ENCODE results near the gene TMEM165. TPM values are rescaled to one million over a fixed set of nuclear protein-coding genes. Genes with fewer than 3 reads are reported as not detected.

Gene TMEM165
- total RNA-seq, 2 donors from 2014 or later, result 90.5 to 308 TPM

GRCh38 chr4:55398461-55398860 lies 2.7 kb downstream of the TMEM165 start:
- Histone ChIP-seq H3K36me3 (replicated peaks in 1 of 2; ENCODE audit: insufficient read depth in 1 of 2, low read depth in 2 of 2) (no peaks in the 10 kb centered on the region), H3K9me3 (no peaks in the 10 kb centered on the region), H3K4me1 (peaks cover 34% of the 10 kb centered on the region), H3K27me3 (no peaks in the 10 kb centered on the region), H3K27ac (peak overlapping the region in 3 of 4 donors; percentile 95 to 100 (median 98)), H3K4me3 (peak overlapping the region in 1 of 2 donors; percentile 98)
- 14 to 20% methylated on average over 1 of the region's 1 CpG for WGBS, 2 donors
- intact Hi-C loops (cut with DNase I), result loop anchor here (10.0 kb wide), 1 partner anchor 54 kb away; the partner anchor contains the start of gene SRD5A3
- DNase-seq (no peak), ATAC-seq (no peak)
- TF ChIP-seq POLR2A (IDR thresholded peaks at IDR 0.05) (no peak), CTCF (IDR thresholded peaks at IDR 0.05) (no peak)

GRCh38 chr4:55398966-55399365 lies 3.2 kb downstream of the TMEM165 start:
- ATAC-seq (no peak), DNase-seq (no peak)
- no peaks in the 10 kb centered on the region for H3K27me3 ChIP-seq
- 21 to 25% methylated on average over 3 of the region's 3 CpGs for WGBS, 2 donors
- TF ChIP-seq CTCF (IDR thresholded peaks at IDR 0.05) (no peak), POLR2A (IDR thresholded peaks at IDR 0.05) (no peak)
- H3K4me3 ChIP-seq, result peak overlapping the region in 1 of 2 donors; percentile 98
- intact Hi-C loops (cut with DNase I), result loop anchor here (10.0 kb wide), 1 partner anchor 54 kb away; the partner anchor contains the start of gene SRD5A3
- H3K9me3 ChIP-seq, result no peaks in the 10 kb centered on the region
- H3K4me1 ChIP-seq, result peaks cover 34% of the 10 kb centered on the region
- no peaks in the 10 kb centered on the region for H3K36me3 ChIP-seq (replicated peaks in 1 of 2; ENCODE audit: insufficient read depth in 1 of 2, low read depth in 2 of 2)
- H3K27ac ChIP-seq, result peak overlapping the region in 2 of 4 donors; percentile 98 to 100

- Histone ChIP-seq H3K4me3 (no peak overlapping the region), H3K9me3 (no peaks in the 10 kb centered on the region), H3K27ac (peak overlapping the region in 2 of 4 donors; percentile 98 to 100), H3K36me3 (replicated peaks in 1 of 2; ENCODE audit: insufficient read depth in 1 of 2, low read depth in 2 of 2) (no peaks in the 10 kb centered on the region), H3K4me1 (peaks cover 34% of the 10 kb centered on the region), H3K27me3 (no peaks in the 10 kb centered on the region)
- ATAC-seq (no peak), DNase-seq (peak in 1 of 4 donors; percentile 37)
- intact Hi-C loops (cut with DNase I), result loop anchor here (10.0 kb wide), 1 partner anchor 55 kb away; the partner anchor contains the start of gene SRD5A3
- TF ChIP-seq CTCF (IDR thresholded peaks at IDR 0.05), result no peak
- no peak for TF ChIP-seq POLR2A (IDR thresholded peaks at IDR 0.05)
- WGBS, 2 donors, result 43 to 47% methylated on average over 1 of the region's 1 CpG
Observed at GRCh38 chr4:55399581-55399980, 3.8 kb downstream of the TMEM165 start.

GRCh38 chr4:55405073-55405472 lies 9.3 kb downstream of the TMEM165 start:
- no peak overlapping the region for H3K4me3 ChIP-seq
- TF ChIP-seq POLR2A (IDR thresholded peaks at IDR 0.05), result no peak
- no peak for TF ChIP-seq CTCF (IDR thresholded peaks at IDR 0.05)
- no peak overlapping the region for H3K27ac ChIP-seq
- H3K36me3 ChIP-seq (replicated peaks in 1 of 2; ENCODE audit: insufficient read depth in 1 of 2, low read depth in 2 of 2), result peaks cover 0 to 2% of the 10 kb centered on the region in 2 donors
- intact Hi-C loops (cut with DNase I), result no loop called here
- H3K4me1 ChIP-seq, result peaks cover 49% of the 10 kb centered on the region
- no peaks in the 10 kb centered on the region for H3K27me3 ChIP-seq
- WGBS, 2 donors, result 74 to 81% methylated on average over 3 of the region's 3 CpGs
- ATAC-seq (no peak), DNase-seq (no peak)
- H3K9me3 ChIP-seq, result no peaks in the 10 kb centered on the region

- no peak for TF ChIP-seq POLR2A (IDR thresholded peaks at IDR 0.05)
- TF ChIP-seq CTCF (IDR thresholded peaks at IDR 0.05), result no peak
- H3K27ac ChIP-seq, result no peak overlapping the region
- ATAC-seq (no peak), DNase-seq (no peak)
- H3K27me3 ChIP-seq, result no peaks in the 10 kb centered on the region
- H3K9me3 ChIP-seq, result no peaks in the 10 kb centered on the region
- peaks cover 0 to 3% of the 10 kb centered on the region in 2 donors for H3K36me3 ChIP-seq (replicated peaks in 1 of 2; ENCODE audit: insufficient read depth in 1 of 2, low read depth in 2 of 2)
- H3K4me3 ChIP-seq, result no peak overlapping the region
- H3K4me1 ChIP-seq, result peaks cover 52% of the 10 kb centered on the region
- 94 to 100% methylated on average over 2 of the region's 2 CpGs for WGBS, 2 donors
- intact Hi-C loops (cut with DNase I), result no loop called here
Observed at GRCh38 chr4:55406545-55406944, 10.8 kb downstream of the TMEM165 start.

All from body of pancreas (tissue), 4 donors.